Measurements from ENCODE around the gene IGSF3.
"Not testable (repeated sequence)": the region's sequence is repeated elsewhere in the genome, so short reads cannot be mapped to it uniquely, and the experiment has no call there.

Gene IGSF3

DNA sequence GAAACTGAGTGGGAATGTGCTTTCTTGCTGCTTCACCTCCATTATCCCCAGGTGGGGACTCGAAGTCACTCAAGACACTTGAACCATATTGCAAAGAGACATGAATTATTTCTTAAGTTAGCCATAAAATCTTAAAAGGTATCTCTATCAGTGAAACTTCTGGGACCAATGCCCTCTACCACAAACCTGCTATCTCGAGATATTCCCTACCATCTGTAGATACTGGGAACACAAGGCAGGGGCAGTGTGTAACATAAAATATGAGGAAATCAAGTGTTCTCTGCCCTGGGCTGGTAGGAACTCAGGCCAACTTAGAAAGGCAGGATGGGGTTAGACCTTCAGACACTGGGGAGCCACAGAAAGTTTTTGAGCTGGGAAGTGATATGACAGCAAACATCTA, 95.4 kb downstream of the IGSF3 start:
- DNase-seq: no peak

- DNase-seq: no peak
Measured at GRCh38 chr1:116571215-116571919, 96.2 kb downstream of the IGSF3 start.

DNA sequence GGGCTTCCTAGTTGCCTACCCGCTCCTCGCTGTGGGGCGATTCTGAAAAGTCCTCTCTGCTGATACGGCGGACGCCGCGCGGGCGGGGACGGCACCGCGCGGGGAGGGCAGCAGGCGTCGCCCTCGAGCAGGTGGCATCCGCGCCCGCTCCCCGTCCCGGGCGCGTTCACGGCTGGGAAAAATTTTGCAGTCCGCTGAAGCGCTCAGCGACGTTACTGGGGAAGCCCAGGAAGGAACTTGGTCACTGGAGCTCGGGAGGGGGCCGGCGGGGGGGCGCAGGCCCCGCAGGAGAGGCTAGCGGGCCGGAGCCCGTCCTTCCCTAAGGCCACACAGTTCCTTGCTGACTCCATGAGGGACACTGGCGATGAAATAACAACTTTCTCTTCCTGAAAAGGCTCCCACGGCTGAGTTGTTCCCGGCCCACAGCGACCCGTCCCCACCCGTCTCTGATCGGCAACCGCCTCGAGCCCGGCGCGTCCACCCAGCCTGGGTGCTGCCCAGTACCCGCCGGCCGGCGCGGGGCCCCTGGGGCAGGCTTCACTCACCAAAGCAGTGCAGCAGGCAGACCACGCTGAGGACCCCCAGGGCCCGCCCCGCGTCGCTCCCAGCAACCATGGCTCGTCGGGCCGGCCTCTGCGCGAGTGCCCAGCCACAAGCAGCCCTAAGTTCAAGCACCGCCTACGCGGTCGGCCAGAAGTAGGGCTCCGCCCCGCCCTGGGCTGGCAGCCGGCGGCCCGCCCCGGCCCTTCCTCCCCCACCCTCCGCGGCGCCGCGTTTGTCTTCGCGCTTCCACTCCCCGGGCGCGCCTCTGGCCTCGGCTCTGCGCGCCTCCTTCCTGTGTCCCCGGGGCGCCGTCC, 96.9 kb downstream of the IGSF3 start, which contains the start of gene CD58:
TSS of gene CD58 (minus strand) at position 669 of the 857 bp plus-strand sequence. CDS start at position 615, 54 bp downstream.
- DNase-seq: peak; percentile 93

- peak; percentile 46 for DNase-seq
Measured at GRCh38 chr1:116569776-116570357, 97.7 kb downstream of the IGSF3 start.

- no peak for DNase-seq
Measured at GRCh38 chr1:116569381-116569670, 98.2 kb downstream of the IGSF3 start.

DNA sequence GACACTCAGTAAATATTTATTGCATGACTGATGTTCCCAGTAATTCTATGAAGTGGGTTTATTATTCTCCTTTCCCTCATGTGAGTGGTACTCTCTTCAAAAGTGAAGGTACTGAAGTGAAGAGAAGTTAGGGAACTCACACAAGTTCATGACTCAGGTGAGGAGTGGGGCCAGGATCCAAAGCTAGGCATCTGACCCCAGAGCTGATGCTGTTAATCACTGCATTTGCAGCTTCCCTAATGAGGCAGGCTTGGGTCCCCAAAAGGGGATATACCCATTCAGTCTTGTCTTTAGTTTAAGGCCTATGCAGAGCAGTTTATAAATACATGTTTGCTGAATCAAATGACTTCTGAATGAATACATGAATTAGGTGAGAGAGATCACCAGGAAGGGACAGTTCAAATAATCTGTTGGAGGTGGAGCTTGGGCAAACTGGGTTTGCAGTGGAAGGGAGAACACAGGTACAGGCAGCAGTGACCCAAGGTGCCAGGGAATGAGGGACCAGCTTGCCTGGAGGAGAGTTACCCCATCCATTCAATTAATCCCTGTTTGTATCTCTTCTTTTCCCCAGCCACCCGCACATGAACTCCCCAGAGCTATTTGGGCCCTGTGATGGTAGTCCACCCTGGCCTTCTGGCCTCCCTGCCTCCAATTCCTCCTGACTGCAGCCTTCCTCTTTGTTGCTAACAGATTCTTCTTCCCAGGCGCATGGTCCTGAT, 98.7 kb downstream of the IGSF3 start:
- no peak for DNase-seq

DNA sequence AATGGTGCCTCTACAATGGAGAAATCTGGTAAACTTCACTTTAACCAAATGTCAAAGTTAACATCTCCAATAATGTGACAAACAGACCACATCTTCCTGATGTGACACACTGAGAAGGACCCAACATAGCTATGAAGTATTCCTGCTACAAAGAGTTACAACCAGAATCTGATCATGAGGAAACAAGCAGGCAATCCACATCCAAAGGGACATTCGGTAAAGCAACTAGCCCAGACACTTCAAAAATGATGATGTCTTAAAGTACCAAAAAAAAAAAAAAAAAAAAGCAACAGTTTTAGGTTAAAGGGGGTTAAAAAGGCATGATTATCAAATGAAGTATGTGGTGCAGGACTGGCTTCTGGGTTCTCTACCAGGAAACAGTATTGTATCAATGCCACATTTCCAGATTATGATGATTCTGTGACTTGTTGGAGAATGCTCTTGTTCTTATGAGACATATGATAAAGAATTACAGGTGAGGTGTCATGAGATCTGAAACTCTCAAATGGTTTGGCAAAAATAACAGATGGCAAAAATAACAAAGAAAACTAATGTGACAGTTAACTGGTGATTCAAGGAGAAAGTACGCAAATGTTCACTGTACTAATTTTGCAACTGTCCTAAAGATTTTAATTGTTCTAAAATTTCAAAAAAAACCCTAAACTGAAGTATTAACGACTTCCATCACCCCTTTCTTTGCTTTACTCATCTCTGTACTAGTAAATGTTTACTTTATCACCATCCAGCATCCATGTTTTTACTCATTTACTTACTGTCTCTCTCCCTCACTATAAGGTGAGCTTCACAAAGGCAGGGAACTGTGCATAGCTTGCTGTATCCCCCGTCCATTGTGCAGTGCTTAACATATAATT, 99.5 kb downstream of the IGSF3 start:
- no peak for DNase-seq

DNA sequence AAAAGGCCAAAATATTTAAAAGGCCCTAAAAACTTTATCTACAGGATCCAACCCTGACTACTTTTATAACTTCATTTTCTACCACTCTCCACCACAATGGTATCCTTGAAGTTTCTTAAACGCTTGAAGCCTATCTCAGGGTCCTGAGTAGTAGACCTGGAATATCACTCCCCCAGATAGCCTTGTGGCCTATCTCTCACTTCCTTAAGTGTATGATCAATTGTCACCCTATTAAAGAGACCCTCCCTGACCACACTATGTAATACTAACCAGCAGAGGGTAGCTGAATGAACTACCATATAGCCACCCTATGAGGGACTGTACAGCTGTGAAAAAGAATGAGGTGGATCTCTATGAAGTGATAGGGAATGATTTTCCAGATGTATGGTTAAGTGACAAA, 102.3 kb downstream of the IGSF3 start:
- no peak for DNase-seq

DNA sequence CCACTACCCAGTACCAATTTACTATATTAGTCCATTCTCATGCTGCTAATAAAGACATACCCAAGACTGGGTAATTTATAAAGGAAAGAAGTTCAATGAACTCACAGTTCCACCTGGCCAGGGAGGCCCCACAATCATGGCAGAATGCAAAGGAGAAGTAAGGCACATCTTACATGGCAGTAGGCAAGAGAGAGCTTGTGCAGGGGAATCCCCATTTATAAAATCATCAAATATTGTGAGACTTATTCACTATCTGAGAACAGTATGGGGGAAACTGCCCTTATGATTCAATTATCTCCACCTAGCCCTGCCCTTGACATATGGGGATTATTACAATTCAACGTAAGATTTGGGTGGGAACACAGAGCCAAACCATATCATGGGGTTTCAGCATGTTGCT, 103.1 kb downstream of the IGSF3 start:
- no peak for DNase-seq

DNA sequence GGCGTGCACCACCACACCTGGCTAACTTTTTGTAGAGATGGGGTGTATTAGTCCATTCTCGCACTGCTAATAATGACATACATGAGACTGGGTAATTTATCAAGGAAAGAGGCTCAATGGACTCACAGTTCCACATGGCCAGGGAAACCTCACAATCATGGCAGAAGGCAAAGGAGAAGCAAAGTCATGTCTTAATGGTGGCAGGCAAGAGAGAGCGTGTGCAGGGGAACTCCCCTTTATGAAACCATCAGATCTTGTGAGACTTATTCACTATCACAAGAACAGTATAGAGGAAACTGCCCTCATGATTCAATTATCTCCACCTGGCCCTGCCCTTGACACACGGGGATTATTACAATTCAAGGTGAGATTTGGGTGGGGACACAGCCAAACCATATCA, 105.1 kb downstream of the IGSF3 start:
- not testable (repeated sequence) for DNase-seq

- no peak for DNase-seq
Measured at GRCh38 chr1:116561563-116561962, 106.0 kb downstream of the IGSF3 start.

GRCh38 chr1:116560704-116561490, 106.6 kb downstream of the IGSF3 start:
- no peak for DNase-seq

DNA sequence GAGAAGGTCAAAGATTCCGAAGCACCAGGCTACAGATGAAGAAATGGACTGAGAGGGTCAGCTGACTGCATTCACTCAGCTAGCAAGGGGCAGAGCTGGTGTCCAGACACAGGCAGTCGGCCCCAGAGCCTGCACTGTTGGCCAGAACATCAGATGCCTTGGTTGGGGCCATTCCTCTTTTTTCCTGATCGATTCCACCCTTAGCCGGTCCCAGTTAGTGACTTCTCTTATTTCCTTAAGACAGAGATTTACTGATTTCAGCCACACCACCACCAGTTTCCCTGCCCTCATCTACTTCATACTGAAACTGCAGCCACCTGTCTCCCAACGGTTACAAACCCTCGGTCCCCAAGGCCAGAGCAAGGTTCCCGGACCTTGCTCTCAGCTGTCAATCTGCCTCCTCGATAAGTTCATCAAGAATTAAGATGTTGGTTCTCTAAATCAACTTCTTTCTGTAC, 108.2 kb downstream of the IGSF3 start:
- DNase-seq: no peak

DNA sequence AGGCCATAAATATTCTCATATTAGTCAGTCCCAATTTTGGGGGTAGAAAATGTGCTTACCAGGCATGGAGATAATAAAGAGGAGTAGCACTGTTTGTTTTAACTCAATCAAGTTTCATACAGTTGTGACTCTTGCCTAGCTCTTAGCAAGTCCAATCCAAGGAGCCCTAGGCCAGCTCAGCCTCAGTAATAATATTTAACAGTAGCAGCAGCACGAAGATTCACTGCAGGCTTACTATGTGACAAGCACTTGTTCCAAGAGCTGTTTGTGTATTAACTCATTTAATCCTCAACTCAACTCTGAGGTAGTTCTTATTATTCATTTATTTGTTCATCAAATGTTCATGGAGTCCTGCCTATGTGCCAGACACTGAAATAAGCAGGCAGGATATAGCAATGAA, 109.0 kb downstream of the IGSF3 start:
- no peak for DNase-seq

DNA sequence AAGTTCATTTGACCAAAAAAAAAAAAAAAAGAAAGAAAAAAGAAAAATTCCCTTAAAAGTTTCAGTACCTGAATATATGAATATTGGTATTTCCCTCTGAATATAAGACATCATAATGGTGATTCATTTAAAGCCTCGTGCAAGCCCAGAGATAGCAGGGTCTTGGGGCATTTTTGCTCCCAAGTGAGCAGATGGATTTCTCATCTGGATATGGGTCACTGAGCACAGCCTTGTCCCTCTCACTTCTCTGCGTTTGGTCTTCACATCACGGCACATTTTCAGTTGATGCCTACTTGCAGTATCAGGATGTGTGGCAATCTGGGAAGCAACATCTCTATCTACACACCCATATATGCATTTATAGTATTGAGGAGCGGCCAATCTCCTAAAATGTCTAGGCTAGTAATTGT, 109.4 kb downstream of the IGSF3 start:
- no peak for DNase-seq

DNA sequence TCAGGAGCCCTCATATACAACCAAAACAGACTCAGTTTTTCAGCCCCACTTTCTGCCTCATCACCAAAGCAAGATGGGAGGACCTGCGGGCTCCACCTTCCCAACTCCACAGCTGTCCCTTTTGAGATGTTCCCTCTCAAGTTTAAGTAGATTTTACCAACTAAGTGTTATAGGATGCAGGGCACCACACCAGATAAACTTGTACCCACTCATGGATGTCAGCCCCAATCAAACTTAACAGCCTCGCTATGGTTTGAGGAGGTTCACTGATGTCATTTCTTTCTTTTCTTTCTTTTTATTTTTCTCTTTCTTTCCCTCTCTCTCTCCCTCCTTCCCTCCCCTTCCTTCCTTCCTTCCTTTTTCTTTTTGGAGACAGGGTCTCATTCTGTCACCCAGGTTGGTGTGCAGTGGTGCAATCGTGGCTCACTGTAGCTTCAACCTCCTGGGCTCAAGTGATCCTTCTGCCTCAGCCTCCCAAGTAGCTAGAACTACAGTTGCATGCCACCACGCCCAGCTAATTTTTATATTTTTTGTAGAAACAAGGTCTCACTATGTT, 110.1 kb downstream of the IGSF3 start:
- DNase-seq: no peak

DNA sequence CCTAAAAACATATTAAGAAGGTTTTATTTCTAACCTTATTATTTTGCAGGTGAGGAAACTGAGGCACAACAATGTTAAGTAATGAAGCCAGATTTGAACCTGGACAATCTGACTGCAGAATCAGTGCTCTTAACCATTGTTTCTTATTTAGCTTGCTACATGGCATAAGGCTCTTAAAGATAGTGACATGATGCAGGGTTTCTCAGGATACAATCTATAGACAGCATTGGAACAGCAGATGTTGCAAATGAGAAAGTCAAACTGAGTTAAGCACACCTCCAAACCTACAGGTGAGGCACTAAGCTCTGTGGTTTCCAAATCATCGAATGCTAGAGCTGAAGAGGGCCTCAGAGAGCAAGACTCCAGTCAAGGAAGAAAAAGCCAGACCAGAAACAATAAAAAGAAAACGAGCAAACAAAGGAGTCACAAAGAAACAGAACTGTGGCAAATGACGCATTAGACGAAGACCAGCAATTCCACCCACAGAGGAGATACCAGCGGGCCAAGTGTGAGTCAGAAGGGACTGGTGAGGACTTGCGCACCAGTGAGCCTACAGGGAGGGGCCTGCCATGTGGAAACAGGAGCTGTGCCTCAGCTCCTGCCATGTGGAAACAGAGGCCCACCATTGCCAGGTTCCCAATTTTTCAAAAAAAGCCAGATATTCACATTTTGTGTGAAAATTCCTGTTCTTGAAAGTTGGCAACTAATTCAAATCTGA, 111.1 kb downstream of the IGSF3 start:
- no peak for DNase-seq

GRCh38 chr1:116554924-116555323, 112.6 kb downstream of the IGSF3 start:
- DNase-seq: no peak

GRCh38 chr1:116553386-116554115, 114.0 kb downstream of the IGSF3 start:
- DNase-seq: no peak
